ENCODE measurements around the gene PTPN3.
"Not testable (repeated sequence)": the region's sequence is repeated elsewhere in the genome, so short reads cannot be mapped to it uniquely, and the experiment has no call there.

PTPN3 gene

GRCh38 chr9:109346904-109347303, 151.2 kb downstream of the PTPN3 start:
- no peak for DNase-seq (ENCODE audit: low read depth)

- no peak for DNase-seq (ENCODE audit: low read depth)
These were observed 153.2 kb downstream of the PTPN3 start for GRCh38 chr9:109344866-109345265.

- no peak for DNase-seq (ENCODE audit: low read depth)
These were observed 155.2 kb downstream of the PTPN3 start for GRCh38 chr9:109342878-109343277.

GRCh38 chr9:109341561-109341960, 156.5 kb downstream of the PTPN3 start:
- DNase-seq (ENCODE audit: low read depth), result no peak

GRCh38 chr9:109340979-109341378, 157.1 kb downstream of the PTPN3 start:
- not testable (repeated sequence) for DNase-seq (ENCODE audit: low read depth)

GRCh38 chr9:109336409-109336808, 161.7 kb downstream of the PTPN3 start:
- no peak for DNase-seq (ENCODE audit: low read depth)

GRCh38 chr9:109335929-109336328, 162.2 kb downstream of the PTPN3 start:
- peak; percentile 42 for DNase-seq (ENCODE audit: low read depth)

- DNase-seq (ENCODE audit: low read depth), result no peak
These were observed 163.0 kb downstream of the PTPN3 start for GRCh38 chr9:109335121-109335520.

- DNase-seq (ENCODE audit: low read depth), result peak; percentile 15
These were observed 166.8 kb downstream of the PTPN3 start for GRCh38 chr9:109331353-109331752.

GRCh38 chr9:109329638-109330258, 168.4 kb downstream of the PTPN3 start:
- no peak for DNase-seq (ENCODE audit: low read depth)

GRCh38 chr9:109328978-109329637, 169.0 kb downstream of the PTPN3 start:
- DNase-seq (ENCODE audit: low read depth), result peak; percentile 46
